GM19043 (cell line): Measurements from ENCODE around the gene TNPO2.

ENCODE experiments used
- ATAC-seq: cut with Tn5 transposase; IDR thresholded peaks from one replicate; pipeline ENCODE4 v1.9.1; 2021; ENCODE audit warnings: low read depth; ENCODE audit not compliant: unreplicated experiment

The TNPO2 gene

DNA sequence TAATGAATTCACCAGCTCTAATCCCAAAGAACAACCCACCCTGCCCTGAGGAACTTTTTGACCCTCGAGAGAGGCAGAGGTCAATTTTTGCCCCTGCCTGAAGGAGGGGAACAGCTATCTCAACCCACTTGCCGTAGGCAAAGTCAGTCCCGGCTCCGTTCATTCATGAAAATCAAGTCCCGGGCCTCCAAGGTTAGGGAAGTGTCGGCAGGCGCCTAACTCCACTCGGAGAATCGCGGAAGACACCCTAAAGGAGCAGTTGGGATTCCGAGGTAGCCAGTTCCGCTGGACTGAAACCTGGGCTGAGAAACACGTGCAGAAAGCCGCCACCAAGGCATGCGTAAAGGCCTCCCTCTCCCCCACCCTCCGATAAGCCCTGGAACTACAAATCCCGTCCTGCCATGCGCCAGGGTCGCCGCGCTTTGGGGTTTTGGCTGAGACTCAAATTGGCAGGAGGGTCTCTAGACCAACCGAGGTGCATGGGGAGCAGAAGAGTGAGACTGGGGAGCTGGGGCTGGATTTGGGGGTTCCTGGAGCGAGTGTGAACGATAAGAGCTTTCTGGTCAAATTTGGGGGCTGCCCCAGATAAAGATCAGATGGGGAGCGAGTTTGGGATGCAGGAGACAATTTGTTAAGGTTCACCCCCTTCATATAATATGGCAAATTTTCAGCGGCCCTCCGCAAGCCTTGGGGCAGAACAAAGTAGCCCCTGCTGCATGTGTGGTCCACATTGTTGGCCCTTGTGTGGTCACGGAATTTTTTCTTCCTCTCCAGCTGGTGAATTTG is at the start of gene TNPO2:
TNPO2 (minus strand) TSS at position 292 of the 786 bp plus-strand sequence. CDS start 2,955 bp downstream, outside the sequence.
- ATAC-seq: no peak

GRCh38 chr19:12772323-12772722 is 48.6 kb upstream of the TNPO2 start:
- no peak for ATAC-seq

DNA sequence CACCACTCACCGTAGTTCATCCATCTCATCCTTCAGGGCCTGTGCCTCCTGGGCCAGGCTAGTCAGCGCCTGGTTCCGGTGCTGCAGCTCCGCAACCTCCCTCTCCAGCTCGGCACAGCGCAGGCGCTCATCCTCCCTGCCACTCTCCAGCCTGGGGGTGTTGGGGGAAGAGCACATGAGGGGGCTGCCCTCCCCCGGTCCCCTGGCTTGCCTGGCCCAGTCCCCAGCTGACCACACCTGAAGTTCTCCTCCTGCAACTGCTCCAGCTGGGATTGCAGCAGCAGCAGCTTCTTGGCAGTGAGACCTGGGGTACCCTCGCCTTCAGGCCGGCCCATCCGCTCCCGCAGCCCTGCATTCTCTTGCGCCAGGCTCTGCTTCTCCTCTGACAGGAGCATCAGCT is 47.2 kb upstream of the TNPO2 start:
- ATAC-seq: no peak

GRCh38 chr19:12769689-12770088 is 46.0 kb upstream of the TNPO2 start:
- ATAC-seq: no peak

DNA sequence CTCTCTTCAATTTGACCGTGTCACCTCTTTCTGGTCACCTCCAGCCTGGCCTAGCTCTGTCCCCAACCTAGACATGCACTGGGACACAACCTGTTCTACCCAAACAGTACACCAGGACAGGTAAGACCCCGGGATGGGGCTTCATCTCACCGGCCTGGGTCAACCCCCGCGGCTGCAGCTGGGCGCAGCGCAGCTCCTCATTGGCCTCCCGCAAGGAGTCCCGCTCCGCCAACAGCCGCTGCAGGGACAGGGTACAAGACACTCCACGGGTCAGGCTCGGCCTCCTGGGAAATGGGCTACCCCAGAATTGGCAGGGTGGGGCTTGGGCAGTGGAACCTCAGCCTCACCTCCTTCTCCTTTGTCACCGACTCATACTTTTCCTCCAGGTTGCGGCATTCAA is 43.9 kb upstream of the TNPO2 start:
- no peak for ATAC-seq

DNA sequence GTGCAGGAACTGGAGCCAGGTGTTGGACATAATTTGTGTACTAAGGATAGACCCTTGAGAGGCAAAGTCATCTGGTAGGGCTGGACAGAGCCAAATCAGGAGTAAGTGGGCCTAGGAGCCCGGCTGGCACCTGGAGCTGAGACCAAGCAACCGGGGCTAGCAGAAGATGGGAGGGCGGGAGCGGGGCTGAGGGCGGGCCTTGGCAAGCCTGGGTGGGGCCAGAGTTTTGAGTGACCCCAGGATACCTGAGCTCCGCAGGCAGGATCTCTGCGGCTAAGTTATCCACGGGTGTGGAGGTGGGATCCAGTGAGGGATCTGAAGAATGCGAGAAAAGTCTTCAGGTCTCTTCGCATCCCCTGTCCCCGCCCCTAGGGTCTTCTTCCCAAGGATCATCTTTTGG is 43.4 kb upstream of the TNPO2 start:
- no peak for ATAC-seq

DNA sequence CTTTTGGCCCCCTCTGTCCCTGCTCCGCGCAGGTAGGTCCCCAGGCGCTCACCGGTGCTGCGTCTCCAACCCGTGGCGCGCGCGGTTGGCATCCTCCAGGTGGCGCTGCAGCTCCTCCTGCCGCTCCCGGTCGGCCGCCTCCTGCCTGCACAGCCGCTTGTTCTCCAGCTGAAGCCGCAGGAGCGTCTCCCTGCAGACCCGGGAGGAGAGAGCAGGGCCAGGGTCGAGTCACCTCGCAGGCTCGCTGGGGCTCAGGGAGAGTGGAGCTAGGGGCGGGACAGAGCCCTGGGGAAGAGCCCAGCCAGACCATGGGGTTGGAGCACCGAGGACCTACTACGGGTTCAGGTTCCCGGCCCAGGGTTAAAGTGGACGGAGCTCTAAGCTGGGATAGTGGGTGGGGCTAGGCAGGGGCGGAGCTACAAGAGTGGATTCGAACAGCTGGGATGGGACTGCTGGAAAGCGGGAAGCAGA is 42.4 kb upstream of the TNPO2 start:
- ATAC-seq: no peak

DNA sequence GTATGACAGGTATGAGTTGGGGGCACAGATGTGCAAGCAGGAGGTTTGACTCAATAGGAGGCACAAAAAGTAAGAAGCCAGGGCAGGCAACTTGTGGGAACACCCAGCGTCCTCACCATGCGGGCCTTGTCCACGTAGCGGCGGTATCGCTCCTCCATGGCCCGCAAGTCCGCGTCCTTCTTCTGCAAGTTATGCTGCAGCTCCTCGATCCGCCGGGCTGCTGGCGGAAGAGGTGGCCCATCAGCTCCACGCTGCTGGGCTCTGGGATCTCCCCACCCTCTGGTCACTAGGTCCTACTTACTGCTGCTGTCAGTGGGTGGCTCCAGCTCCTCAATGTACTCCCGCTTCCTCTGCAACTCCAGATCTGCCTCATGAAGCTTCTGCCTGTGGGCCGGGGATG is 41.0 kb upstream of the TNPO2 start:
- ATAC-seq: no peak

DNA sequence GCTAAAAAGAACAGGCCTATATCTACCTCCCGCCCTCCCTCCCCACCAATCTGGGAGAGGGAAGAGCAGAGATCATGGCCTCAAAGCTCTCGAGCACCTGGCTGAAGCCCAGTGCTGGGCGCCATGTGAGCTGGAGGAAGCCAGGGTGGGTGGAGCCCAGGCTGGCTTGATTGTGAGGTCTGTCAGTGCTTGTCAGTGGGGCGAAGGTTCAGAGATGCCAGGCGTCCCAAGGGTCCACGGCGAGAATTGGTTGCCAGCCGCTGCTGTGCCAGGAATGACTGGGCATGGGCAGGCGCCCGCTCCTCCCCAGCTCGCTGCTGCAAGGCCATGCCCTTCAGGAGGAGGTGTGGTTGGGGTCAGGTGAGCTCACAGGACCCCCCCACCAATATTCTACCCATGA is 39.4 kb upstream of the TNPO2 start:
- ATAC-seq: no peak

GRCh38 chr19:12759686-12760085 is 36.0 kb upstream of the TNPO2 start:
- ATAC-seq: no peak

- ATAC-seq: no peak
These were observed 34.0 kb upstream of the TNPO2 start for GRCh38 chr19:12757544-12758274.

- ATAC-seq: no peak
These were observed 32.6 kb upstream of the TNPO2 start for GRCh38 chr19:12756150-12756883.

DNA sequence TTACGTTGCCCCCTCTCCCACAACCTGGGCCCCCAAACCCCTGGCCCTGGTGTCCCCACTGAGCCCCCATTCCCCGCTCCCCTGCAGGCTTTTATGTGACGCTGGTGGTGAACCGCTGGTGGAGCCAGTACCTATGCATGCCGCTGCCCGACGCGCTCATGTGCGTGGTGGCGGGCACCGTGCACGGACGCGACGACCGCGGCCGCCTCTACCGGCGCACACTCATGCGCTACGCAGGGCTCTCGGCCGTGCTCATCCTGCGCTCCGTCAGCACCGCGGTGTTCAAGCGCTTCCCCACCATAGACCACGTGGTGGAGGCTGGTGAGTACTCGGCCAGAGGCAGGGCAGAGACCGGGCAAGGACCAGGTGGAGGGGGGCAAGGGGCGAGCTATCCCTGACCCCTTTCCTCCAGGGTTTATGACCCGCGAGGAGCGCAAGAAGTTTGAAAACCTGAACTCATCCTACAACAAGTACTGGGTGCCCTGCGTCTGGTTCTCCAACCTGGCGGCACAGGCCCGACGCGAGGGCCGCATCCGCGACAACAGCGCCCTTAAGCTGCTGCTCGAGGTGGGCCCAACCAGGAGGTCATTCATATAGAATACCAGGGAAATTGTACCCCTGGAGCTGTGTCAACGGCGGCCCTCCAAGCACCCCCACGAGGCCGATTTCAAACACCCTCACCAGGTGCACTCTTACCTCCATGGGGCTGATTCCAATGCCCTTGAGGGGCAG is 30.9 kb upstream of the TNPO2 start:
- no peak for ATAC-seq

- ATAC-seq: no peak
These were observed 28.5 kb upstream of the TNPO2 start for GRCh38 chr19:12752056-12752781.

- ATAC-seq: no peak
These were observed 27.9 kb upstream of the TNPO2 start, which contains the start of gene BEST2 for GRCh38 chr19:12751635-12752034. TSS of gene BEST2 (plus strand) at chr19:12751791. CDS start at chr19:12752593, 802 bp downstream.

DNA sequence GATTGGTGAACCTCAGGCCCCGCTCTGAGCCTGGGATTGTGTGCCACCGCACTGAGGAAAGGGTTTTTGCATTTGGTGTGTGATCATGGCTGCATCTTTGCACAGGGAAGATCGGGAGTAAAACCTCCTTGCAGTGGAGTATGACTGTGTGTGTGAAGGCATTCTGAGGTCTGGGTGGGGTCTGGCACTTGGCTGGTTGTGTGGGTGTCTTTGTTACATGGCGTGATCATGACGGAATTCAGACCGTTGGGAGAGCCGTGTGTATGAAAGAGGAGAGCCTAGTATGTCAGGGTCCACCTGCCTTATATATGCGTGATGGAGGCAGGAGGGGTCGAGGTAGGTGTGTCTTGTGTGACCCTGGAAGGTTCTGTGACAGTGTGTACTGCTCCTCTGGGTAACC is 27.1 kb upstream of the TNPO2 start:
- ATAC-seq: no peak

- ATAC-seq: no peak
These were observed 26.3 kb upstream of the TNPO2 start for GRCh38 chr19:12749938-12750521.

DNA sequence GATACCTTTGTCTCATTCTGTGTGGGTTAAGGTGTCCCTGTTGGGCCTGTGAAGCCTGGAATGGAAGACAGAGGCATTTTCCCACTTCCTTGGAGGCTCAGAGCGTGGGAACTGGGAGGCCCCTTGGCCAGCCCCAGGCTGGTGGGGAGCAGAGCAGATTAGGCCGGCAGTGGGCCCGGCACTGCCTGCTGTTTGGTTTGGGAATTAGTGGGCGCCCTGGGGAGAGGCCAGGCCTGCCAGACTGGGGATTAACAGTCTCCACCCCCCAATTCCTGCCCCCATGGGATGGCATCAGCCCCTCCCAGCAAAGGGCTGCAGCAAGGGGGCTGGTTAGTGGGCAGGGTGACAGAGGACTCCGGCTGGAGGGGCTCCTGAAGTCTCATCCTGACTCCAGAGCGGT is 24.8 kb upstream of the TNPO2 start:
- no peak for ATAC-seq

GRCh38 chr19:12745166-12745897 is 21.6 kb upstream of the TNPO2 start:
- no peak for ATAC-seq
